K562 (cell line): ENCODE measurements around the gene AMBP. TPM values are rescaled to one million over a fixed set of nuclear protein-coding genes. Genes with fewer than 3 reads are reported as not detected.

Experiments
- ATAC-seq: fragments of 200-7000 bp; cut with Tn5 transposase; 3 replicates; pipeline ENCODE4 v1.9.1; 2020; ENCODE audit warnings: moderate library complexity
- BruUV-seq: library from RNA; stranded (reverse); fragments of 400-500 nt; replicated peaks from 2 replicates; lab custom pipeline; 2021; lab: Mats Ljungman, UMichigan
- CTCF ChIA-PET: fragments of 300-600 bp; formaldehyde crosslinking; extraction: SDS; loops from one replicate; lab custom pipeline; 2021; ENCODE audit warnings: low intra/inter-chr PET ratio; lab: Yijun Ruan, JAX
- POLR2A ChIA-PET: fragments of 300-600, 350-650 bp; sonication (Branson Sonifier 250); formaldehyde crosslinking; extraction: SDS; loops from one replicate; lab custom pipeline; 2021; ENCODE audit warnings: antibody characterized with exemption, inconsistent platforms; lab: Yijun Ruan, JAX
- DNase-seq, 4 experiments: peaks; one replicate each; pipeline versions ENCODE4 v3.0.0 to v3.0.0-alpha.2; 2011 to 2018; ENCODE audit warnings: low spot score in 3 of 4, mixed read lengths in 3 of 4; ENCODE audit errors: extremely low read depth in 1 of 4
- FAIRE-seq: peaks from 2 replicates; lab custom pipeline; 2011; peaks lifted over from hg19 to GRCh38; lab: Jason Lieb, UNC
- H2AFZ ChIP-seq: 2 replicates; pipeline ENCODE4 v1.6.0; 2011; ENCODE audit warnings: low read depth, low read length, control low read depth, inconsistent platforms
- H3K27ac ChIP-seq: fragments of 200-600 bp; 3 replicates; pipeline ENCODE4 v1.8.0; 2011; ENCODE audit warnings: low read depth, mild to moderate bottlenecking, control low read depth, inconsistent platforms, low read length, moderate library complexity, mixed read lengths; ENCODE audit errors: extremely low read depth
- H3K27me3 ChIP-seq, 2 experiments: fragments of 300-600 bp in 1 of 2; 2 replicates in 1 of 2; 3 replicates in 1 of 2; pipeline versions ENCODE4 v1.6.0 to v1.8.0; 2011; ENCODE audit warnings: inconsistent platforms in 2 of 2, low read length in 2 of 2, mild to moderate bottlenecking in 1 of 2, mixed read lengths in 1 of 2, moderate library complexity in 1 of 2; ENCODE audit not compliant: control insufficient read depth in 2 of 2, insufficient read depth in 2 of 2
- H3K36me3 ChIP-seq: fragments of 300-600 bp; 3 replicates; pipeline ENCODE4 v1.8.0; 2011; ENCODE audit warnings: mild to moderate bottlenecking, low read length, inconsistent platforms; ENCODE audit not compliant: control insufficient read depth, insufficient read depth
- H3K4me1 ChIP-seq, 2 experiments: fragments of 200-600 bp in 1 of 2; replicated peaks in 1 of 2; 2 replicates in 1 of 2; 3 replicates in 1 of 2; pipeline versions ENCODE4 v1.5.1 to v1.8.0; 2011; ENCODE audit warnings: inconsistent platforms in 2 of 2, low read length in 2 of 2, mild to moderate bottlenecking in 1 of 2, mixed read lengths in 1 of 2, moderate library complexity in 1 of 2; ENCODE audit not compliant: control insufficient read depth in 2 of 2, insufficient read depth in 2 of 2
- H3K4me2 ChIP-seq: 2 replicates; pipeline ENCODE4 v1.6.1; 2011; ENCODE audit warnings: low read length, control low read depth, inconsistent platforms, mixed read lengths; ENCODE audit not compliant: insufficient read depth
- H3K4me3 ChIP-seq: fragments of 200-600 bp; sonication (generic), shearing (Covaris generic); 2 replicates; pipeline ENCODE4 v1.5.1; 2016; ENCODE audit warnings: control low read depth, inconsistent platforms
- H3K79me2 ChIP-seq: fragments of 200-600 bp; 3 replicates; pipeline ENCODE4 v1.8.0; 2011; ENCODE audit warnings: low read length, inconsistent platforms; ENCODE audit not compliant: control insufficient read depth, insufficient read depth
- H3K9ac ChIP-seq, 2 experiments: 2 replicates each; pipeline versions ENCODE4 v1.6.0 to v1.6.1; 2011; ENCODE audit warnings: low read depth in 2 of 2, low read length in 2 of 2, control low read depth in 1 of 2, inconsistent platforms in 1 of 2, mild to moderate bottlenecking in 1 of 2, mixed read lengths in 1 of 2; ENCODE audit not compliant: insufficient read depth in 1 of 2
- H3K9me1 ChIP-seq: one replicate; pipeline ENCODE4 v1.6.0; 2011; ENCODE audit warnings: inconsistent platforms, mild to moderate bottlenecking, low read length, moderate library complexity; ENCODE audit not compliant: control insufficient read depth, insufficient read depth
- H3K9me3 ChIP-seq: replicated peaks from 2 replicates; pipeline ENCODE4 v1.5.1; 2011; ENCODE audit warnings: low read depth, low read length, inconsistent platforms; ENCODE audit not compliant: control insufficient read depth, insufficient read depth
- H4K20me1 ChIP-seq: replicated peaks from 2 replicates; pipeline ENCODE4 v1.6.1; 2011; ENCODE audit warnings: low read length, inconsistent platforms, mixed read lengths; ENCODE audit not compliant: control insufficient read depth, insufficient read depth
- CBFA2T3 ChIP-seq: fragments of 450-650 bp; IDR thresholded peaks from 2 replicates; pipeline ENCODE4 v1.6.1; 2017
- DNMT1 ChIP-seq: fragments of 450-650 bp; IDR thresholded peaks from 2 replicates; pipeline ENCODE4 v1.6.1; 2016; ENCODE audit warnings: antibody characterized with exemption, mild to moderate bottlenecking
- ETV1 ChIP-seq: fragments of 450-650 bp; conservative IDR thresholded peaks from 2 replicates; pipeline ENCODE4 v1.6.1; 2016; ENCODE audit warnings: missing genetic modification characterization, control low read depth, low read depth, missing compliant biosample characterization
- HCFC1 ChIP-seq: IDR thresholded peaks from 2 replicates; pipeline ENCODE4 v1.6.1; 2012; ENCODE audit warnings: low read depth, low read length, improper control_type of control experiment
- KDM2B ChIP-seq: fragments of 250-450 bp; sonication (Bioruptor Pico); IDR thresholded peaks from 2 replicates; pipeline ENCODE4 v1.8.0; 2021; ENCODE audit warnings: mild to moderate bottlenecking, moderate library complexity
- NBN ChIP-seq: fragments of 450-650 bp; IDR thresholded peaks from 2 replicates; pipeline ENCODE4 v1.6.1; 2016; ENCODE audit warnings: low read depth, mild to moderate bottlenecking
- SIX5 ChIP-seq, 2 experiments: IDR thresholded peaks; 2 replicates each; pipeline ENCODE4 v1.6.1; 2011; ENCODE audit warnings: low read length in 2 of 2, borderline replicate concordance in 1 of 2, low read depth in 1 of 2, mild to moderate bottlenecking in 1 of 2, moderate library complexity in 1 of 2; ENCODE audit not compliant: insufficient read depth in 1 of 2
- U2AF2 ChIP-seq: fragments of 200-400 bp; formaldehyde crosslinking; optimal IDR thresholded peaks from 2 replicates; pipeline ENCODE3; 2017; ENCODE audit warnings: low read depth, mild to moderate bottlenecking, low read length
- ZBTB33 ChIP-seq: sonication (generic); formaldehyde crosslinking; IDR thresholded peaks from 2 replicates; pipeline ENCODE4 v1.8.1; 2023; ENCODE audit warnings: mild to moderate bottlenecking, missing genetic modification reagents
- ZNF280A ChIP-seq: fragments of 450-650 bp; IDR thresholded peaks from 2 replicates; pipeline ENCODE4 v1.6.1; 2018; ENCODE audit warnings: mild to moderate bottlenecking, low read depth; ENCODE audit not compliant: partially characterized antibody
- ZNF280B ChIP-seq: fragments of 250-450 bp; sonication (Bioruptor Pico); IDR thresholded peaks from 2 replicates; pipeline ENCODE4 v1.5.1; 2021; ENCODE audit warnings: mild to moderate bottlenecking
- WGBS: fragments of 100-300 bp; shearing (Covaris generic); methylation state at CpG from one replicate; pipeline ENCODE4 v1.1.6; 2016; ENCODE audit warnings: low coverage, mixed read lengths; ENCODE audit not compliant: insufficient coverage; ENCODE audit errors: missing lambda C conversion rate; 5-methylcytosine and 5-hydroxymethylcytosine counted together
- in situ Hi-C: fragments of 300-500 bp; cut with MboI; formaldehyde crosslinking; loops from 4 replicates; pipeline ENCODE4 v1.15.0; 2018; ENCODE audit warnings: inconsistent platforms, mixed read lengths
- intact Hi-C: fragments of 100-400 bp; cut with micrococcal nuclease; formaldehyde crosslinking; loops from 2 replicates; pipeline ENCODE4 v1.14.2; 2022
- polyA plus RNA-seq, 8 experiments: library from polyadenylated mRNA; depleted of rRNA in 4 of 8; stranded (reverse) in 5 of 8; unstranded in 3 of 8; fragments of >200 nt; fragmentation: Nextera tagmentation in 2 of 8; fragmentation: Illumina TruSeq in 1 of 8; extraction: Ambion mirVana in 2 of 8; extraction: Trizol in 1 of 8; gene quantifications; 2 replicates each; pipeline versions ENCODE4 v1.2.1 to v1.2.3, GENCODE V29; 2011 to 2014; ENCODE audit warnings: inconsistent platforms in 1 of 8, missing spikeins in 1 of 8
- total RNA-seq, 7 experiments: library from RNA; depleted of rRNA in 6 of 7; stranded (reverse); fragments of >200 nt in 6 of 7; fragmentation: Illumina TruSeq in 2 of 7; extraction: Trizol in 2 of 7; gene quantifications; 2 replicates each; pipeline versions ENCODE4 v1.2.1 to v1.2.3, GENCODE V29; 2011 to 2021; ENCODE audit warnings: low replicate concordance in 1 of 7
- TF ChIP-seq, protein P1 (sequence below): fragments of 450-650 bp; IDR thresholded peaks from 2 replicates; pipeline ENCODE4 v1.6.1; 2017; ENCODE audit warnings: antibody characterized with exemption
- TF ChIP-seq, protein P2 (sequence below): fragments of 250-450 bp; sonication (Bioruptor Pico); IDR thresholded peaks from 2 replicates; pipeline ENCODE4 v1.4.0; 2020; ENCODE audit warnings: mild to moderate bottlenecking, moderate library complexity

Gene AMBP
- total and polyA plus RNA-seq, 9 of the 15 experiments (the other 6 are each of a cell fraction or from before 2014, with no cell fraction given): 1.3 TPM; not detected in 8

DNA sequence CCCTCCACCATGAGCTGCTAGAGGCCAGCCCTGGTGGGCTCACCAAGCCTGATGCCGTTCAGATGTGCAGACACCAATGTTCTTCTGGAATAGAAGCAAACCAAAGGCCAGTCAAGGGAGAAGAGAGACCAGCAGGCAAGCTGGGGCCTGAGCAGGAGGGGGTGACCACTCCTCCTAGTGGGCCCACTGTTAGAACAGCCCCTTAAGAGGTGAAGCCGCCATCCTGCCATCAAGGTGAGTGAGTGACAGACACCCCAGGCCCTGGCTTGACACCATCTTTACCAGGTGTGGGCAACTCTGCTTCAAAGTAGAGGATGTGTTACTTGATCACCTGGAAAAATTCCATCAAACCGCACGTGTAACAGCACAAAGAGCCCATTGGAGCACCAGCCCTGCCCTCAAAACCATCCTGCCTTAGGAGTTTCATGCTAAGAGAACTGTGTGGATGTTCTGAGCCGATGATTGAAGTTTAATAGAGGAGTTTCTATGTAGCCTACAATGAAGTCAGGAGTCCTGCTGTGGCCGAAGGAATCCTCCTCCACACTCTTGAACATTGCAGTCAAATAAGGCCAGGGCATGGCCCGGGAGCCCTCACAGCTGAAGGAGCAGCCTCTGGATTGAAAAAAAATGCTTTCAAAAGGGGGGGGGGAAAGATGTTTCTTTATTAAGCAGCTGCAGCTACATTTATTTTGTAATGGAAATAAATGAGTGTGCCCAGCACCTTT is 20.8 kb downstream of the AMBP start:
- Histone ChIP-seq H3K4me1 (no peaks in the 10 kb centered on the region), H3K4me2 (no peak overlapping the region), H3K9ac (no peak overlapping the region), H3K9me3 (no peaks in the 10 kb centered on the region), H3K9me1 (no peaks in the 10 kb centered on the region), H3K4me3 (no peak overlapping the region), H3K36me3 (no peaks in the 10 kb centered on the region), H3K27me3 (peaks cover 0 to 24% of the 10 kb centered on the region in 2 experiments; a peak in 3 of 5 replicates), H3K27ac (no peak overlapping the region), H4K20me1 (peaks cover 3% of the 10 kb centered on the region; the same call in 1 of the 2 replicates), H3K79me2 (no peaks in the 10 kb centered on the region), H2AFZ (no peak overlapping the region)
- ChIA-PET POLR2A (interaction anchor here (0.6 kb wide), 1 partner anchor 215 kb away, joined by 3 read pairs; no protein-coding TSS in a partner anchor), CTCF (no interaction called here)
- no TSS peak for BruUV-seq
- DNase-seq: no peak
- in situ Hi-C loops (no loop called here), intact Hi-C loops (no loop called here)
- WGBS: 38% methylated on average over 7 of the region's 7 CpGs
- no peak for FAIRE-seq
- no peak; the same call in 2 of the 3 replicates for ATAC-seq
- TF ChIP-seq, protein P1, sequence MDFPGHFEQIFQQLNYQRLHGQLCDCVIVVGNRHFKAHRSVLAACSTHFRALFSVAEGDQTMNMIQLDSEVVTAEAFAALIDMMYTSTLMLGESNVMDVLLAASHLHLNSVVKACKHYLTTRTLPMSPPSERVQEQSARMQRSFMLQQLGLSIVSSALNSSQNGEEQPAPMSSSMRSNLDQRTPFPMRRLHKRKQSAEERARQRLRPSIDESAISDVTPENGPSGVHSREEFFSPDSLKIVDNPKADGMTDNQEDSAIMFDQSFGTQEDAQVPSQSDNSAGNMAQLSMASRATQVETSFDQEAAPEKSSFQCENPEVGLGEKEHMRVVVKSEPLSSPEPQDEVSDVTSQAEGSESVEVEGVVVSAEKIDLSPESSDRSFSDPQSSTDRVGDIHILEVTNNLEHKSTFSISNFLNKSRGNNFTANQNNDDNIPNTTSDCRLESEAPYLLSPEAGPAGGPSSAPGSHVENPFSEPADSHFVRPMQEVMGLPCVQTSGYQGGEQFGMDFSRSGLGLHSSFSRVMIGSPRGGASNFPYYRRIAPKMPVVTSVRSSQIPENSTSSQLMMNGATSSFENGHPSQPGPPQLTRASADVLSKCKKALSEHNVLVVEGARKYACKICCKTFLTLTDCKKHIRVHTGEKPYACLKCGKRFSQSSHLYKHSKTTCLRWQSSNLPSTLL: no peak
- TF ChIP-seq SIX5 (IDR thresholded peaks at IDR 0.05; ENCODE audit: borderline replicate concordance in 1 of 2, insufficient read depth in 1 of 2, low read depth in 1 of 2, low read length in 2 of 2): no peak
- no peak for TF ChIP-seq HCFC1
- TF ChIP-seq DNMT1: no peak
- no peak for TF ChIP-seq CBFA2T3
- TF ChIP-seq KDM2B (CRISPR knock-in tag): no peak
- no peak for TF ChIP-seq NBN
- TF ChIP-seq, protein P2, sequence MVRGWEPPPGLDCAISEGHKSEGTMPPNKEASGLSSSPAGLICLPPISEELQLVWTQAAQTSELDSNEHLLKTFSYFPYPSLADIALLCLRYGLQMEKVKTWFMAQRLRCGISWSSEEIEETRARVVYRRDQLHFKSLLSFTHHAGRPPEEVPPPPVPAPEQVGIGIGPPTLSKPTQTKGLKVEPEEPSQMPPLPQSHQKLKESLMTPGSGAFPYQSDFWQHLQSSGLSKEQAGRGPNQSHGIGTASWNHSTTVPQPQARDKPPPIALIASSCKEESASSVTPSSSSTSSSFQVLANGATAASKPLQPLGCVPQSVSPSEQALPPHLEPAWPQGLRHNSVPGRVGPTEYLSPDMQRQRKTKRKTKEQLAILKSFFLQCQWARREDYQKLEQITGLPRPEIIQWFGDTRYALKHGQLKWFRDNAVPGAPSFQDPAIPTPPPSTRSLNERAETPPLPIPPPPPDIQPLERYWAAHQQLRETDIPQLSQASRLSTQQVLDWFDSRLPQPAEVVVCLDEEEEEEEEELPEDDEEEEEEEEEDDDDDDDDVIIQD: no peak
- no peak for TF ChIP-seq ZNF280B (CRISPR knock-in tag)
- no peak for TF ChIP-seq ETV1 (tag)
- TF ChIP-seq ZBTB33 (CRISPR knock-in tag): no peak
- no peak for TF ChIP-seq ZNF280A
- TF ChIP-seq U2AF2: no peak
